HG02763 (cell line): ENCODE results near the gene GAPDHS.

ENCODE experiments used
- ATAC-seq: cut with Tn5 transposase; IDR thresholded peaks from one replicate; pipeline ENCODE4 v1.9.1; 2021; ENCODE audit warnings: mild to moderate bottlenecking, moderate library complexity; ENCODE audit not compliant: unreplicated experiment

GAPDHS gene

GRCh38 chr19:35509861-35510625, 23.2 kb upstream of the GAPDHS start:
- no peak for ATAC-seq

- no peak for ATAC-seq
Measured at GRCh38 chr19:35510626-35510964, 22.7 kb upstream of the GAPDHS start.

GRCh38 chr19:35511337-35511736, 21.9 kb upstream of the GAPDHS start:
- ATAC-seq, result no peak

- ATAC-seq, result no peak
Measured at GRCh38 chr19:35512831-35513627, 20.2 kb upstream of the GAPDHS start.

GRCh38 chr19:35513628-35514281, 19.5 kb upstream of the GAPDHS start, which contains the start of gene DMKN:
Gene DMKN, minus strand, starts transcription at chr19:35513649. Its CDS starts 174 bp downstream, at chr19:35513475.
- no peak for ATAC-seq

GRCh38 chr19:35514282-35514809, 18.9 kb upstream of the GAPDHS start:
- no peak for ATAC-seq

GRCh38 chr19:35516310-35516709, 16.9 kb upstream of the GAPDHS start:
- no peak for ATAC-seq

GRCh38 chr19:35517342-35517741, 15.9 kb upstream of the GAPDHS start:
- no peak for ATAC-seq

GRCh38 chr19:35518313-35518712, 14.9 kb upstream of the GAPDHS start:
- no peak for ATAC-seq

GRCh38 chr19:35519291-35519690, 14.0 kb upstream of the GAPDHS start:
- no peak for ATAC-seq

- ATAC-seq, result no peak
Measured at GRCh38 chr19:35521124-35521743, 12.0 kb upstream of the GAPDHS start.

- ATAC-seq, result no peak
Measured at GRCh38 chr19:35522745-35523327, 10.4 kb upstream of the GAPDHS start.

- ATAC-seq, result no peak
Measured at GRCh38 chr19:35524181-35524837, 8.9 kb upstream of the GAPDHS start.

GRCh38 chr19:35525873-35526272, 7.4 kb upstream of the GAPDHS start:
- no peak for ATAC-seq

- ATAC-seq, result no peak
Measured at GRCh38 chr19:35528218-35529038, 4.8 kb upstream of the GAPDHS start, which contains the start of gene SBSN. Gene SBSN, minus strand, starts transcription at chr19:35528311. Its CDS starts 30 bp downstream, at chr19:35528281.

GRCh38 chr19:35529241-35530218, 3.7 kb upstream of the GAPDHS start:
- no peak for ATAC-seq

- ATAC-seq, result no peak
Measured at GRCh38 chr19:35531291-35531690, 2.0 kb upstream of the GAPDHS start.

GRCh38 chr19:35533822-35534392, 651 bp downstream of the GAPDHS start:
- no peak for ATAC-seq
